ENCODE measurements around the gene CFAP77. TPM values are rescaled to one million over a fixed set of nuclear protein-coding genes. Genes with fewer than 3 reads are reported as not detected.

CFAP77 gene
- total RNA-seq, 4 donors from 2014 or later, result not detected

- H3K9me3 ChIP-seq, result no peaks in the 10 kb centered on the region
- H3K27ac ChIP-seq, result no peak overlapping the region
- TF ChIP-seq POLR2A (IDR thresholded peaks at IDR 0.05), result no peak
- no peak for TF ChIP-seq POLR2AphosphoS5 (IDR thresholded peaks at IDR 0.05)
- TF ChIP-seq CTCF (IDR thresholded peaks at IDR 0.05), result no peak
- no peak for TF ChIP-seq EP300 (IDR thresholded peaks at IDR 0.05; ENCODE audit: low read depth)
- peaks cover 0 to 24% (median 8%) of the 10 kb centered on the region in 4 donors for H3K4me1 ChIP-seq
- DNase-seq, result no peak
- intact Hi-C loops (cut with DNase I; ENCODE audit: low total_unique reads), result no loop called here
- no peaks in the 10 kb centered on the region for H3K36me3 ChIP-seq
- no peak overlapping the region for H3K4me3 ChIP-seq
- in situ Hi-C loops (cut with MboI; ENCODE audit: low pct_ligation_motif_present in 1 of 4, low pct_unique_long_range_greater_than_20kb in 1 of 4, low sequenced_read_pairs in 3 of 4), result no loop called here
- peaks cover 18% of the 10 kb centered on the region for H3K27me3 ChIP-seq
- 73 to 80% methylated on average over 3 of the region's 4 CpGs for whole genome bisulfite sequencing, 2 donors (ENCODE audit: low coverage in 1 of 2)
These were observed 133.2 kb downstream of the CFAP77 start for GRCh38 chr9:132543251-132543650.

GRCh38 chr9:132543960-132544359 lies 133.9 kb downstream of the CFAP77 start:
- intact Hi-C loops (cut with DNase I; ENCODE audit: low total_unique reads), result no loop called here
- H3K4me3 ChIP-seq, result no peak overlapping the region
- TF ChIP-seq POLR2AphosphoS5 (IDR thresholded peaks at IDR 0.05) (no peak), POLR2A (IDR thresholded peaks at IDR 0.05) (no peak), EP300 (IDR thresholded peaks at IDR 0.05; ENCODE audit: low read depth) (no peak), CTCF (IDR thresholded peaks at IDR 0.05) (no peak)

GRCh38 chr9:132545578-132545977 lies 135.6 kb downstream of the CFAP77 start:
- Histone ChIP-seq H3K4me3 (no peak overlapping the region), H3K36me3 (no peaks in the 10 kb centered on the region), H3K4me1 (peaks cover 0 to 10% (median 6%) of the 10 kb centered on the region in 4 donors), H3K27ac (no peak overlapping the region), H3K27me3 (peaks cover 18% of the 10 kb centered on the region), H3K9me3 (no peaks in the 10 kb centered on the region)
- intact Hi-C loops (cut with DNase I; ENCODE audit: low total_unique reads) (no loop called here), in situ Hi-C loops (cut with MboI; ENCODE audit: low pct_ligation_motif_present in 1 of 4, low pct_unique_long_range_greater_than_20kb in 1 of 4, low sequenced_read_pairs in 3 of 4) (no loop called here)
- no peak for DNase-seq
- 68 to 78% methylated on average over 5 to 9 of the region's 9 CpGs for WGBS, 2 donors (ENCODE audit: low coverage in 1 of 2)
- TF ChIP-seq CTCF (IDR thresholded peaks at IDR 0.05) (no peak), POLR2A (IDR thresholded peaks at IDR 0.05) (no peak), EP300 (IDR thresholded peaks at IDR 0.05; ENCODE audit: low read depth) (no peak), POLR2AphosphoS5 (IDR thresholded peaks at IDR 0.05) (no peak)

More at GRCh38 chr9:132543960-132544359, 133.9 kb downstream of the CFAP77 start:
- in situ Hi-C loops (cut with MboI; ENCODE audit: low pct_ligation_motif_present in 1 of 4, low pct_unique_long_range_greater_than_20kb in 1 of 4, low sequenced_read_pairs in 3 of 4), result no loop called here
- 69% methylated on average over 6 to 21 of the region's 21 CpGs for WGBS, 2 donors (ENCODE audit: low coverage in 1 of 2)
- Histone ChIP-seq H3K27me3 (peaks cover 18% of the 10 kb centered on the region), H3K4me1 (peaks cover 0 to 17% (median 6%) of the 10 kb centered on the region in 4 donors), H3K9me3 (no peaks in the 10 kb centered on the region), H3K36me3 (no peaks in the 10 kb centered on the region), H3K27ac (no peak overlapping the region)
- DNase-seq, result no peak

- Histone ChIP-seq H3K27ac (no peak overlapping the region), H3K4me1 (peaks cover 0 to 10% (median 6%) of the 10 kb centered on the region in 4 donors), H3K9me3 (no peaks in the 10 kb centered on the region), H3K27me3 (peaks cover 18% of the 10 kb centered on the region), H3K4me3 (peak overlapping the region in 1 of 4 donors; percentile 19), H3K36me3 (no peaks in the 10 kb centered on the region)
- in situ Hi-C loops (cut with MboI; ENCODE audit: low pct_ligation_motif_present in 1 of 4, low pct_unique_long_range_greater_than_20kb in 1 of 4, low sequenced_read_pairs in 3 of 4), result no loop called here
- no peak for TF ChIP-seq POLR2A (IDR thresholded peaks at IDR 0.05)
- TF ChIP-seq CTCF (IDR thresholded peaks at IDR 0.05), result peak in 4 of 5 experiments; percentile 20 to 39 (median 24)
- no peak for TF ChIP-seq POLR2AphosphoS5 (IDR thresholded peaks at IDR 0.05)
- WGBS, 2 donors (ENCODE audit: low coverage in 1 of 2), result 6% methylated on average over 20 of the region's 27 CpGs; no CpG with 5 or more reads in 1 of the 2 donors
- intact Hi-C loops (cut with DNase I; ENCODE audit: low total_unique reads), result no loop called here
- DNase-seq, result no peak
These were observed 136.4 kb downstream of the CFAP77 start for GRCh38 chr9:132546148-132547051.

Measured in transverse colon (tissue), 4 donors.